NCI-H2196 (cell line): ENCODE data around the gene OR52J3.
"Not testable (repeated sequence)": the region's sequence is repeated elsewhere in the genome, so short reads cannot be mapped to it uniquely, and the experiment has no call there.

ENCODE experiments used
- DNase-seq: peaks from one replicate; lab custom pipeline; 2025; ENCODE audit not compliant: unreplicated experiment; lab: John Stamatoyannopoulos, UW

Gene OR52J3

DNA sequence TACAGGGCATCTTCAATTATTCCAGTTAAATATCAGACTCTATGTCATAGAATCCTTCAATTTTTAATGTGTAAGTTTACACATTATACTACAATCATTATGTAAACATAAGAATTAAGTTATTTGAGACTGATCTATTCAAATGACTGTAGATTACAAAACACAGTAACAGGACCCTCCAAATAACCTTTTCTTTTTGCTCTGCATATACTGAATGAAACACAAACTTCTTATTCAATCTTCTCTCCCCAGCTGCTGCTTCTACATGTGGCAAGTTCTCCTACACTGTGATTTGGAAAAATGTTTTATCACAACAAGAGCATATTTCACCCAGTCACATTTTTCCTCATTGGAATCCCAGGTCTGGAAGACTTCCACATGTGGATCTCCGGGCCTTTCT lies at the start of gene OR52J3:
OR52J3 (plus strand) TSS at position 301 of the 400 bp plus-strand sequence; CDS start at position 301, 0 bp downstream.
- no peak for DNase-seq

DNA sequence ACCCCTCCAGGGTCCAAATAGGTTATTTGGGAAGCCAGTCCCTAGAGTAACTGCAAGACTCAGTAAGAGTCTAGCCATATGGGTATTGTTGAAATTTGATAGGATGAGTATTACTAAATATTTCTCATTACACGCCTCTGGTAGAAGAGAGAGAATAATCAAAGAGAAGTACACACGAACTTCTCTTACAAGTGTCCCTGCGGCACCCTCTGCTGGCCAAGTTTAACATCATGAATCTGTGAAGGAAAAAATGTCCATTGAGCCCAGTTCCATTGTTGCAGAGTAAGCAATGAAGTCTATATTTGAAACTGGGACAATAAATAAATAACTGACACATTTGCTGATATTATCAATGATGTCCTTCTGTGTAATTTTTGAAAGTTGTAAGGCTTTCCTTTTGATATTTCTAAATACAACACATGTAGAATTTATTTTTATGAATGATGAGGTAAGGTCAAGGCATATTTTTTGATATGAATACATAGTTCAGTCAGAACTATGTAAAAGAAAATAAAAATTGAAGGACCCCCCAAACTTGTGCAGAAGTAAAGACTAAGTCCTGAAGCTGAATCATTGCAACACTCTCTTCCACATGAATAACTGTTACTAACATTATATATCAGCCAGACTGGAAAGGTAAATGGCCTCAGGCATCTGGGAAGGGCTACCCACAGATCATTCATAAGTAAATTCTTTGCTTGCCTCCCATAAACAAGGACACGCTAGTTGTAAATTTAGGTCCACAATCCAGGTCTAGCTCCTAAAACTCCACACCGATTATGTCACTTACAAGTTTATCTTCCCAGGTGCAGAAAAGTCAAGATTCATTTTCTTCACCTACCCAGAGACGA lies 41.7 kb upstream of the OR52J3 start:
- DNase-seq = peak; percentile 79

DNA sequence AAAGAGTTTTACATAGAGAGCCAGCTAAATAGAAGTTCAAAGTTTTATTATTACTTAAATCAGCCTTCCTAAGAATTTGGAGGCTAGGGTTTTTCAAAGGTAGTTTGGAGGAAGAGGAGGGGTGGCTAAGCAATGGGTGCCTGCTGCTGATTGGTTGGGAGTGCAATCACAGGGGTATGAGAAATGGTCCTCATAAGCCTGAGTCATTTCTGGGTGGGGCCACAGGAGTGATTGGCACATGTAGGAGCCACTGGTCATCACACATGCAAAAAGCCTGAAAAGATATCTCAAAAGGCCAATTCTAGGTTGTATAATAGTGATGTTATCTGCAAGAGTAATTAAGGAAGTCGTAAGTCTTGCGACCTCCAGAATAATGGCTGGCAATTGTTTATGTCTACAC lies 38.8 kb upstream of the OR52J3 start:
- no peak for DNase-seq

DNA sequence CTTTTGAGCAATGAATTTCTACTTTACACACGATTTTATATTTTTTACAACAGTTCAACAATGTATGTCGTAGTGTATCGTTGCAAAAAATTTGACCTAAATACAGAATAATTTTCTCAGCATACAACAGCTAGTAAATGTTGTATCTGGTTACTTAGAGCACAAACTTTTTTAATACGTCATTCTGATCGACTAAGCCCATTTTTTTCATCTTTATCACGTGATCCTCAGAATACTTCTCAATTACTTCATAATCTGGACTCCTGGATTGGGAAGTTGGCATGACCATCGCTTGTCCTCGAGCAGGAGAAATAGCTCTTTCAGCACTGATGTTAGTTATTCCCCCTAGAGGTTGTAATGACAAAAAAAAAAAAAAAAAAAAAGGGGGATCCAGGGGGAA lies 35.1 kb upstream of the OR52J3 start:
- DNase-seq = no peak

DNA sequence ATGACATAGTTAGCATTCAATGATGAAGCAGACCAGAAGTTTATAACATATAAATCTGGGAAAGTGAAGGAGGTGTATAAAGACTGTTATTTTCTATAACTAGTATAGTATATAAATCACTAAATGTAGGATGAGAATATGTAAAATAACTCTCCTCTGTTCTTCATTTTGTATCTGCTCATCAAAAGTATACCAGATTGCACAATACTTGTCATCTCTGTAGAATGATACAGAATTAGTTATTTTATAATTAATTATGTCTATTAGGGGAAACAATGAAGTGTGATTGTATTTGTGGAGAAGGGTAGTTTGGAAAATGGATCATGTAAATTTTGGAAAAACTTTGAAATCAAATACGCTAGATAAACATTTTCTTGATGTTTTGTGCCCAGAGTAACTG lies 33.3 kb upstream of the OR52J3 start:
- DNase-seq = no peak

DNA sequence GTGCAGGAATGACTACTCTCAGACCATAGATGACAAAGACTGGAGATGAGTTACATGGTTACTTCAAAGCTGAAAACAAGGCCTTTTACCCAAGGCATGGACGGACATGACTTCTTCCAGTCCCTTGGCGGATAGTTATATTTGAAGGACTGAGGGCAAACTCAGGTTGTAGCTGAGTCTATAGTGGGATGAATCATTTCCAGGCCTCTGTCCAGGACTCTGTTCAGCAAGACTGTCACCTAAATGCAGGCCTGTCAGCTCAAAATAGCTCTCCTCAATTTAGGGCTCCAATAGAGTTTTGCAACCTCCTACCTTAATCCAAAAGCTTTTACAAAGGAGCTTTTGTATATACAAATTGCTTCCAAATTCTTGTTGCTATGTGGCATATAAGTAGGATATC lies 24.3 kb upstream of the OR52J3 start:
- no peak for DNase-seq

DNA sequence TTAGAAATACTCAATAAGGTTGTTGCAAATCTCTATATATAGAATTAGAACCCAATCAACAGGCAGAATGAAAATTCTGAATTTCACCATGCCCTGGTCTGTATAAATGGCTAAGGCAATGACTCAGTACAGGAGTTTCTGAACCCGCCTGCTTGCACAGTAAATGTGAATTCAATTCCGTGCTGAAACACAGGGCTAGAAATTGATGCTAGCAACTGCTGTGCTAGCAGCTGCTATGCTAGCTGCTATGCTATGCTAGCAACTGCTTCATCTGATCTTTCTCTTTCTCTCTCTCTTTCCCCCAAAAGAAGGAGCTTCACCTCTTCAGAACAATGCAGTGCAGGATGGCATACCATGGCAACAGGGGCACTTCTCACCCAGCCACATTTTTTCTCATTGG lies 9.7 kb upstream of the OR52J3 start:
- DNase-seq = no peak

DNA sequence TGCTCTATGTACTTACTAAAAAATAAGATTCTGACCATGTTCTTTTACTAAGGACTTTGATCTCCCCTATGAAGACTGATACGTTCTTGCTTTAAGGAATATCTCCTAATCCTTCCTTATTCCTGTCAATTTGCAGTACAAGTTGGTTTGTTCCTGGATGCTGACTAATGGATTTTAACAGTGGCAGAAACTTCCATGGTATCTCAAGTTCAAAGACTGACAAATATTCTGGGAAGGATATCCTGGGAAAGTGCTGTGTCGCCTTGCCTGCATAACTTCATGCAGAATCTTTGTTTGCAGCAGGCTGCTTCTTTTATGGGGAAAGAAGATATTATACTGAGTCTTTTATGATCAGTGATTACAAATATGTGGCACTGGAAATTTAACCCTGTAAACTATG lies 8.4 kb upstream of the OR52J3 start:
- no peak for DNase-seq

DNA sequence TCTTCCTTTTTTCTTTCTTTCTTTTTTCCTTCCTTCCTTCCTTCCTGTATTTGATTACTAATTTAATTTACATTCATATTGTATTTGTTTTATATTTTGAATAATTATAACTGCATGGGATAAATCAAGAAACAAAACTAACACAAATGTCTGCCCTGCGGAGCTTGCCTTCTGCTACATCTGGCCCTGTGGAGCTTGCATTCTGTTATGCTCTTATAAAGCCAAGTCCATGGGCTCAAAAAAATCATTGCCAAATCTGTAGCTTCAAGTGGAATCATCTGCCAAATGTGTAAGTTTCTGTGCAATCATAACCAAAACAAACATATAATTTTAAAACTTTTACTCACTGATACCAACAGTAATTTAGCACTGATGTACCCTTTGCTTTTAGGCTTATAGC lies 8.0 kb upstream of the OR52J3 start:
- no peak for DNase-seq

DNA sequence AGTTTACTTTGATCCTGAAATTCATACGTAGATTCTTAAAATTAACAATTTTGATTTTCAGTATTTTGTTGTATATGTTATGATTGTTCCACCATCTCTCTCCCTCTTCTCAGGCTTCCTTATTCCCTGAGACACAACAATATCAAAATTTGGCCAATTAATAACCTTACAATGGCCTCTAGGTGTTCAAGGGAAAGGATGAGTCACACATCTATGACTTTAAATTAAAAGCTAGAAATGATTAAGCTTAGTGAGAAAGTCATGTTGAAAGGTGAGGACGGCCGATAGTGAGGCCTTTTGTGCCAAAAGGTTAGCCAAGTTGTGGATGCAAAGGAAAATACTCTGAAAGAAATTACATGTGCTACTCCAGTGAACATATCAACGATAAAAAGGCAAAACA lies 5.5 kb upstream of the OR52J3 start:
- no peak for DNase-seq

DNA sequence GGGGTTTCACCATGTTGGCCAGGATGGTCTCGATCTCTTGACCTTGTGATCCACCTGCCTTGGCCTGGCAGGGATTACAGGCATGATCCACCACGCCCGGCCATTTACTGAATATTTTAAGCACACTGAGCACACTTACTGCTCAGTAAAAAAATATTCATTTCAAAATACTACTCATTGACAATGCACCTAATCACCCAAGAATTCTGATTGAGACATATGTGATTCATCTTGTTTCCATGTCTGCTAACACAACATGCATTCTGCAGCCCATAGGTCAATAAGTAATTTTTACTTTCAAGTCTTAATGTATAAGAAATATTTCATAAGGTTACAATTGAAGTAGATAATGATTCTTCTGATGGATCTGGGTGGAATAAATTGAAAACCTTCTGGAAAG lies 4.2 kb upstream of the OR52J3 start:
- no peak for DNase-seq

DNA sequence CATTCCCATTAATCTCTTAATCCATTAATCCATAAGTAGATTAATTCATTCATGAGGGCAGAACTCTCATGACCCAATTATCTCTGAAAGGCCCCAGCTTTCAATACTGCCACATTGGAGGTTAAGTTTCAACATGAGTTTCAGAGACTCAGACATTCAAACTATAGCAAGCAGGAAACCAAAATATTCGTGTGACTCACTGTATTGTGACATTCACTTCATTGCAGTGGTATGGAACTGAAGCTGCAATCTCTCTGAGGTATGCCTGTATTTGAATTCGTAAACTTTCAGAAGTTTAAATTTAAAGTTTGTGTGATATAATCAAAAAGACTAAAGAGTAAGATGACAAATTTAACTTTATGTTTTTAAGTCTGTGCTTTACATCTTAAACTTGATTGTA lies 2.9 kb upstream of the OR52J3 start:
- no peak for DNase-seq

DNA sequence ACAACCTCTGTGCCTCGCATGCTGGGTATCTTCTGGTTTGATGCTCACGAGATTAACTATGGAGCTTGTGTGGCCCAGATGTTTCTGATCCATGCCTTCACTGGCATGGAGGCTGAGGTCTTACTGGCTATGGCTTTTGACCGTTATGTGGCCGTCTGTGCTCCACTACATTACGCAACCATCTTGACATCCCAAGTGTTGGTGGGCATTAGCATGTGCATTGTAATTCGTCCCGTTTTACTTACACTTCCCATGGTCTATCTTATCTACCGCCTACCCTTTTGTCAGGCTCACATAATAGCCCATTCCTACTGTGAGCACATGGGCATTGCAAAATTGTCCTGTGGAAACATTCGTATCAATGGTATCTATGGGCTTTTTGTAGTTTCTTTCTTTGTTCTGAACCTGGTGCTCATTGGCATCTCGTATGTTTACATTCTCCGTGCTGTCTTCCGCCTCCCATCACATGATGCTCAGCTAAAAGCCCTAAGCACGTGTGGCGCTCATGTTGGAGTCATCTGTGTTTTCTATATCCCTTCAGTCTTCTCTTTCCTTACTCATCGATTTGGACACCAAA lies 516 bp downstream of the OR52J3 start:
- no peak for DNase-seq

DNA sequence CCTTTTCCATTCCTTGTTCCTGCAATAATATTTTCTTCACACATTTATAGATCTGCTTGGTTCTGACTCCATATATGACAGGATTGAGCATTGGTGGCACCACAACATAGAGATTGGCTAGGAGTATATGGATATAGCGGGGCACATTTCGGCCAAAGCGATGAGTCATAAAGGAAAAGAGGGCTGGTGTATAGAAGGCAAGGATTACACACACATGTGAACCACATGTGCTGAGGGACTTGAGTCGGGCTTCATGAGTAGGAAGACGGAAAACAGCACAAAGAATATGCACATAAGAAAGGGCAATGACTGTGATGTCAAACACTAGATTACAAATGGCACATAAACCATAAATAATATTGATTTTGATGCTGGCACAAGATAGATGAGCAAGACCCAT lies 12.4 kb downstream of the OR52J3 start:
- DNase-seq = not testable (repeated sequence)

DNA sequence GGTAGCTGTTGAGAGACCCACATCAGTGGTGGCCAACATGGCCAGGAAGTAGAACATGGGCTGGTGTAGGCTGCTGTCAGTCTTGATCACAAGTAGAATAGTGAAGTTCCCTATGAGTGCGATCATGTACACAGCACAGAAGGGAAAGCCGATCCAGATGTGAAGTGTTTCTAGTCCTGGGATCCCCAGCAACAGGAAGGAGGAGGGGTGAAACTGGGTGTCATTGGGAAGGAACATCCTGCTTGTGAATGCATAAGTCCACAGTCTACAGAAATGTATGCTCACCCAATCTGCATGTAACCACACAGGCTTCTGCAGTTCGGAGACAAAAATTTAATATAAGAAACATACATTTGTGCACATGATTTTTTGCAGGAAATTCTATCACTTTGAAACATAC lies 13.1 kb downstream of the OR52J3 start, which contains the start of gene OR52E2:
OR52E2 (minus strand) TSS at position 237 of the 400 bp plus-strand sequence; CDS start at position 237, 0 bp downstream.
- no peak for DNase-seq

DNA sequence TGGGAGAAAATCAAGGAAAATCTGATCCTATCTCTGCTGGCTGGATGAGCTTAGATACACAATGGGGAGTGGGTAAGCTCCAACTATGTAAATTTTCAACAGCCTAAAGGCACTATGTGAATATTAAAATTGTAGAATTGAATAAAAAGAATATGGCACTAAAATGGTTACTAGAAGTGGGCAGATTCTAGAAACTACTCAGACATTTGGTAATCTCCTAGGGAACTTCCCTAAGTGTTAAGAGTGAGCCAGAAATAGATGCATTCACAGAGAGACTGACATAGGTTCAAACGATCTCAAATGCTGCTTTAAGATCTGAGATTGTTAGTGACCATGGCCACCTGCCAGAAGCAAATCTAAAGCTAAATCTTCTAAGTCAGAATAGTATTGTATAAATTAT lies 18.7 kb downstream of the OR52J3 start:
- DNase-seq = no peak

DNA sequence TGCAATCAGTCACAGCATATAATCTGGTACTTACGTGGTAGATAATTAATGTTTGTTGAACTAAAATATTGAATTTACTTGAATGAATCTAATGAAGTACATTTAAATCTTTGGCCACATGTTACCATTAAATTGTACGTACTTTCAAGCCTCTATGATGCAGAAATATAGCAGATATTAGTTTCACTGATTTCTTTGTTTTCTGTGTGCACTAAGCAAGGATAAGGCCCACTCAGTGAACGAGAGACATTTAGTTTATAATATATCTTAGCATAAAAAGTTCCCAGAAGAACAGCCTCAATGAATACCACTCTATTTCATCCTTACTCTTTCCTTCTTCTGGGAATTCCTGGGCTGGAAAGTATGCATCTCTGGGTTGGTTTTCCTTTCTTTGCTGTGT lies 22.9 kb downstream of the OR52J3 start, which contains the start of gene OR52E1:
OR52E1 (plus strand) TSS at position 301 of the 400 bp plus-strand sequence.
- no peak for DNase-seq

DNA sequence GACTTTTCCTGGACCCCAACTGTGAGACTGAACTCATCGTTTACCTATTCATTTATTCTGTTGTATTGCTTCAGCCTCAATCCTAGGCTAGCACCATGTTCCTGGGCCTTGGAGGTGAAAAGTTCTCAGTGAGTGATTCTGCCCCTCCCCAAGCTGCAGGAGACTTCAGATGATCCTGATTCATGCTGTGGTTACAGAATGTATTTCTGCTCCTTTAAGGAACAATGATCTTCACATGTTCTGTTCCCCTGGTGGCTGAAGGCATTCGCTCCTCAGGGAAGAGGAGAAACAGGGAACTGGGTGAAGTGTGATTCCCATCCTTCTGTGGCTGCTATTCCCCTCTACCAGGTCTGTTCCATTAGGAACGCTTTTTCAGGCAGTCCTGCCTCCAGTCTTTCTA lies 25.5 kb downstream of the OR52J3 start:
- DNase-seq = no peak

DNA sequence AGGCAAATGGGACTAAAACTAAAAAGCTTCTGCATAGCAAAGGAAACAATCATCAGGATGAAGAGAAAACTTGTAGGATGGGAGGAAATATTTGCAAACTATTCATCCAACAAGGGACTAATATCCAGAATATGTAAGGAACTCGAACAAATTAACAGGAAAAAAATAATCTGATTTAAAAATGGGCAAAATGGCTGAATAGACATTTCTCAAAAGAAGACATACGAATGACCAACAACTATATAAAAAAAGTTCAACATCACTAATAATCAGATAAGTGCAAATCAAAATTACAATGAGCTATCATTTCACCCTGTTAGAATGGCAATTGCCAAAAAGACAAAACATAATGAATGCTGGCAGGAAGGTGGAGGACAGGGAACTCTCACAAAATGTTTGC lies 35.1 kb downstream of the OR52J3 start:
- DNase-seq = no peak

DNA sequence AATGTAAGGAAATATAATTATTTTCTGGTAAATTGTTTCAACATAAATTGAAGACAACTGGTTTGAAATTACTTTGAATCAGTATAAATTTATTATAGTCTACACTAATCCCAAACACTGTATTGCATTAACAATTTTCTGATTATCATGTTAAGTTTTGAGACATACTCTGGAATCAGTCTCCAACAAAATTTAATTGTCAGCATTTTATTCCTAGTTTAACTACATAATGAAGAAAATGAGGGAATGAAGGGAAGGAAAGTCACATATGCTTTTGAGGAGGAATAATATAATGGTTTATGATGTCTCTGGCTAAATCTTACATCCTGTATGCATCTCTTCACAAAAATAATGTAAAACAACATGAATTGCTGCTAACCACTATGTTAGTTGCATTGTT lies 37.3 kb downstream of the OR52J3 start:
- DNase-seq = no peak

DNA sequence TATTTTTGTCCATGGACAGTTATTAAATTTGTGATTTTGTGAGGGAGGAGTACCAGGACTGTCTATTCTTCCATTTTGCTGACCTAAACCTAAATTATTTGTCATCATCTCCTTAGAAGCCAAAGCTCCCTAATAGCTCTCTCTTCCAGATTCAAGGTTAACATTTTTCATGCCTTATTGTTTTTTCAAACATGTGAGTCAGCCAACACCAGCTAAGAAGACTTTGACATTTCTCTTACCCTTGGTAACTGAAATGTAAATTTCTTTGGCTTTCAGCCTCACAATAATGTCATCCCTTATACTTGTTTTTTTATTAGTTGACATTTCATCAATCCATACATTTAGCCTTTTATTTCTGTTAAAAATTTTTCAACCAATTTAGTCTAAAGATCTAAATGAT lies 42.2 kb downstream of the OR52J3 start:
- DNase-seq = no peak

DNA sequence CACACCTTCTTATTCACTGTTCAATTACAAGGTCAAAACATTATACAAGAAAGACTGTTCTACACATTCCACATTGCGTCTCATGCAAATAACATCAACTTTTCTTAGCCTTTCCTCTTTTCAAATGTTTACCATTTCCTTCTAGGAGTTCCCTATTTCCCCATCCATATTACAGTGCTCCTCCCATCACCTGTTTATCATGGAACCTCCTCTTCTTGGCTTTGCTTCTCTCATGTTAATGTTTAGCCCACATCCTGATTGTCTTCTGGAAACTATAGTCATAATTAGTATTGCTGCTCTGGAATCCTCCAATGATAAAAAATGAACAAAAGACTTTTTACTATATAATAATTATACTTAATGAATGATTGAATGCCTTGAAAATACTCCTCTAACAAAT lies 44.3 kb downstream of the OR52J3 start:
- no peak for DNase-seq
